GM12873 (cell line): ENCODE results near the gene RPL37.

Experiments used
- CTCF ChIP-seq: IDR thresholded peaks from 2 replicates; pipeline ENCODE4 v1.5.1; 2012; ENCODE audit warnings: low read depth, mild to moderate bottlenecking, moderate library complexity, low read length, control low read depth; ENCODE audit not compliant: insufficient read depth; ENCODE audit errors: missing control alignments

RPL37 gene

GRCh38 chr5:40829748-40830533 is 5.1 kb downstream of the RPL37 start:
- TF ChIP-seq CTCF = no peak

- no peak for TF ChIP-seq CTCF
These were observed 6.0 kb downstream of the RPL37 start for GRCh38 chr5:40828690-40829661.

- TF ChIP-seq CTCF = no peak
These were observed 6.9 kb downstream of the RPL37 start for GRCh38 chr5:40828021-40828631.

- TF ChIP-seq CTCF = no peak
These were observed 7.6 kb downstream of the RPL37 start for GRCh38 chr5:40827188-40827977.

GRCh38 chr5:40826489-40827187 is 8.4 kb downstream of the RPL37 start:
- no peak for TF ChIP-seq CTCF

- no peak for TF ChIP-seq CTCF
These were observed 11.6 kb downstream of the RPL37 start for GRCh38 chr5:40823459-40823858.
